HL-60 (cell line): ENCODE results near the gene ST7.

ENCODE experiments used
- CTCF ChIP-seq: IDR thresholded peaks from one replicate; pipeline ENCODE4 v1.5.1; 2011; ENCODE audit warnings: low read length, control low read depth, inconsistent platforms; ENCODE audit not compliant: insufficient read depth
- SPI1 ChIP-seq: IDR thresholded peaks from 2 replicates; pipeline ENCODE4 v1.6.1; 2012; ENCODE audit warnings: low read depth, mild to moderate bottlenecking, borderline replicate concordance

- TF ChIP-seq CTCF (no peak), SPI1 (no peak)
These were observed 15.3 kb downstream of the ST7 start for GRCh38 chr7:116968631-116969030.
